Activated CD4-positive, alpha-beta T cell treated with anti-CD3 and anti-CD28 coated beads, Interleukin-2, amount 50 U/mL, for 16 hours (primary cell): ENCODE results near the gene LITAF.
"Not testable (repeated sequence)": the region's sequence is repeated elsewhere in the genome, so short reads cannot be mapped to it uniquely, and the experiment has no call there.

Experiments used
- DNase-seq: peaks from one replicate; pipeline ENCODE4 v3.0.0-alpha.2; 2020

The LITAF gene

GRCh38 chr16:11620243-11621003, 33.7 kb upstream of the LITAF start:
- DNase-seq: no peak

GRCh38 chr16:11619327-11619851, 32.7 kb upstream of the LITAF start:
- DNase-seq: peak; percentile 56

- no peak for DNase-seq
These were observed 31.5 kb upstream of the LITAF start for GRCh38 chr16:11618107-11618717.

- no peak for DNase-seq
These were observed 29.2 kb upstream of the LITAF start for GRCh38 chr16:11615748-11616447.

- DNase-seq: no peak
These were observed 28.0 kb upstream of the LITAF start for GRCh38 chr16:11614587-11615175.

GRCh38 chr16:11613381-11614303, 26.9 kb upstream of the LITAF start:
- peak; percentile 44 for DNase-seq

- DNase-seq: no peak
These were observed 25.9 kb upstream of the LITAF start for GRCh38 chr16:11612665-11613025.

GRCh38 chr16:11611871-11612664, 25.3 kb upstream of the LITAF start:
- DNase-seq: no peak

- DNase-seq: no peak
These were observed 23.9 kb upstream of the LITAF start for GRCh38 chr16:11610580-11610979.

GRCh38 chr16:11610121-11610505, 23.4 kb upstream of the LITAF start:
- no peak for DNase-seq

- no peak for DNase-seq
These were observed 22.9 kb upstream of the LITAF start for GRCh38 chr16:11609474-11610120.

GRCh38 chr16:11605891-11606290, 19.2 kb upstream of the LITAF start:
- no peak for DNase-seq

- DNase-seq: no peak
These were observed 18.8 kb upstream of the LITAF start for GRCh38 chr16:11605564-11605886.

- no peak for DNase-seq
These were observed 18.3 kb upstream of the LITAF start for GRCh38 chr16:11604783-11605563.

GRCh38 chr16:11604296-11604695, 17.6 kb upstream of the LITAF start:
- DNase-seq: not testable (repeated sequence)

GRCh38 chr16:11603331-11603750, 16.6 kb upstream of the LITAF start:
- DNase-seq: no peak

- no peak for DNase-seq
These were observed 15.6 kb upstream of the LITAF start for GRCh38 chr16:11602321-11602720.

- DNase-seq: no peak
These were observed 15.2 kb upstream of the LITAF start for GRCh38 chr16:11601911-11602310.

- no peak for DNase-seq
These were observed 14.7 kb upstream of the LITAF start for GRCh38 chr16:11601425-11601824.

GRCh38 chr16:11599579-11599978, 12.9 kb upstream of the LITAF start:
- DNase-seq: no peak
